SH-SY5Y (cell line): ENCODE data around the gene PAQR7.

Experiments used
- GATA2 ChIP-seq: IDR thresholded peaks from 2 replicates; pipeline ENCODE4 v1.6.1; 2011; ENCODE audit warnings: mild to moderate bottlenecking, low read depth, low read length
- GATA3 ChIP-seq: IDR thresholded peaks from 2 replicates; pipeline ENCODE4 v1.6.1; 2011; ENCODE audit warnings: low read depth, mild to moderate bottlenecking, low read length, moderate library complexity

Gene PAQR7

DNA sequence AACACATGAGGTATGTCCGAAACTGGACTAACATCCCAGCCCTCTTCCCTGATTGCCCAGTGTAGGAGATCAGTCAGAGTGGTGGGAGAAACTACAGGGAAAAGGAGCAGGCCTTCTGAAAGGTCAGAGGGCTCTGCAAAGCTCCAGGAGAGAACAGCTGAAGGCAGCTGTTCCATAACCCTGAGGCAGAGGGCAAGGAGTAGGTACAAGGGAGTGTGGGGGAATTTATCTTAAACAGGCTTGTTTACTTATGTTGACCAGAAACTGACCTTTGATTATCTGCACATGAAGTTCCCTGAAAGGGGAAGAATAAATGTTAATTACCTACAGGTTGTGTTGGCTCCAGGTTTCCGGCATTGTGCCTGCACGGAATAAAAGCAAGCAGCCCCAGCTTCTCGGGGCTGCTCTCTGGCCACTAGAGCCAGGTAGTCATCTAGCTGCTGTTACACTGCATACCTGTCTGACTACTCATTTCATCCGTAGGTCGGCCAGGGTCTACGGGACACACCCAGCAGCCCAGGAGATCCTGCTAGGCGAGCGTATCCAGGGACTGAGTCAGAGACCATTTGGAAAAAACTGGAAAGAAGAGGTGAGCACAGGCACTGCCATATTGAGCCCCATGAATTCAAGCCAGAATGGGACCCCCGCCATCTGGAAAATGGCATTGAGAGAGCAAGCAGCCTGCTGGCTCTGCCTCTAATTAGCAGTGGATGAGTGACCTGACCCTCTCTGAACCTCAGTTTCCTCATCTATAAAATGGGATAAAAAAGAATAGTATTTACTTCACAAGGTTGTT is 14.9 kb upstream of the PAQR7 start:
- TF ChIP-seq GATA2 (no peak), GATA3 (no peak)

DNA sequence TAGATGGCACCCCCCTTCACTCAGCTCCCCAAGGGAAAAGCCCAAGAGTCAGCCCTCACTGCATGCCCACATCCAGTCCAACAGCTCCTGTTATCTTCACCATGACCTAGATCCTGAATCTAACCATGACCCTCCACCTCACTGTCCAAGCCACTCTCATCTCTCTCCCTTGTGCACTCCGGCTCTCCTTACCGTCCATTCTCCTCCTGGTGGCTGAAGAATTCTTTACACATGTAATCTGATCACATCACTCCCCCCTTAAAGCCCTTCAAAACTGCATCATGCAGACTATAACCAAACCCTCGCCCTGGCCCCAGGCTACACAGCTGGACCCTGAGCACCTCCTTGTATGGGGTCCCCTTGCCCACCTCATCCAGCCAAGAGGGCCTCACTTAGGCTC is 14.0 kb upstream of the PAQR7 start:
- TF ChIP-seq GATA3 (no peak), GATA2 (no peak)

DNA sequence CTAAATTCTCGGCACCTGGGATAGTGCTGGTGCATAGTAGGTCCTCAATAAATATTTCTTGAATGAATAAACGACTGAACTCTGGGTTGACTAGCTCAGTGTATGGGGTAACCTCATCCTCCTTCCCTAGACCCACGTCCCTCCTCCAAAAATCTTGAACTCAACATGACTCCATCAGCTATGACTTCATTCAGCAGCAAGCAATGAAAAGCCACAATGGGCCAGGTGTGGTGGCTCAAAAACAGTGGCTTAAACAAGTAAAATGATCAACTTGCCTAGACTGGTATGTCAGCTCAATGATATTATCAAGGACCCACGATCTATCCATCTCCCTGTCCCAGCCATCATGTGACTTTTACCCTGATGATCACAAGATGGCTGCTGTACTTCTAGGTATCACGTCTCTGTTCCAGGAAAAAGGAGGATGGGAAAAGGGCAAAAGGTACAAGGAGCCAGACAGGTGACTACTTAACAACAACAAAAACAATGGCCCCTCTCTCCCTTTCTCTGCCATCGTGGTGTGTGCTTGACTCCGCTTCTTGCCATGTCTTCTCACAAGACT is 13.0 kb upstream of the PAQR7 start:
- TF ChIP-seq GATA3: no peak
- no peak for TF ChIP-seq GATA2

DNA sequence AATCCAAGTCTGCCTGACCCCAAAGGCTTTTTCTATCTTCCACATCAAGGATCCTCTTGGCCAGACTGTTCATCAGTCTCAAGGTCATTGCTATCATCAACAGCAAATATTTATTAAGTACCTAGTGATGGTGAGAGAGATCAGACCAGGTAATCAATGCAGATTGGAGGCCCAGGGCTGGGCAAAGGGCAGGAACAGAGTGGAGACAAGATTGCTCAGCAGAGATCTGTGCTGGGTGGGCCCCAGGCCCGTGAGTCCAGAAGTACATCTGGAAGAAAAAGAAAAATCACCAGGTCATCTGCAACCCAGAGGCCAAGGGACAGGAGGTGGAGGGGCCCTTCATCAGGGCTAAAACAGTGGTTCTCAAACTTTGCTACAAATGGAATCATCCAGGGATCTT is 10.1 kb upstream of the PAQR7 start:
- TF ChIP-seq GATA3: no peak
- TF ChIP-seq GATA2: no peak

DNA sequence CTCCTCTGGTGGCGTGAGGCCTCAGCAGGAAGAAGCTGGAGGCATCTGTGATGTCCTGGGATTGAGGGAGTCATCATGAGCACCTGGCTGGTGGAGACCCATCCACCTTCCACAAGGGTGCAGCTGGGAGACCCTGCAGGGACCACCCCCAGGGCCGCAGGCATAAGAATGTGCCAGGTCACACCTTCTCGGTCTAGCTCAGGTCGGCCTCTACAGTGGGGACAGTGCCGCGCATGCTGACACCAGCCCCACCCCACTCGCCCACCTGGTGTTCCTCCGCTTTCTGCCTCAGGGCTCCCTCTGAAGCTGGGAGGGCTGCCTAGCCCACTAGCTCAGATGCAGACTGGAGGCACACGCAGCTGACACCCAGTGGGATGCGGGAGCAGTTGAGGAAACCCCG is 5.8 kb upstream of the PAQR7 start:
- TF ChIP-seq GATA3: no peak
- TF ChIP-seq GATA2: no peak

DNA sequence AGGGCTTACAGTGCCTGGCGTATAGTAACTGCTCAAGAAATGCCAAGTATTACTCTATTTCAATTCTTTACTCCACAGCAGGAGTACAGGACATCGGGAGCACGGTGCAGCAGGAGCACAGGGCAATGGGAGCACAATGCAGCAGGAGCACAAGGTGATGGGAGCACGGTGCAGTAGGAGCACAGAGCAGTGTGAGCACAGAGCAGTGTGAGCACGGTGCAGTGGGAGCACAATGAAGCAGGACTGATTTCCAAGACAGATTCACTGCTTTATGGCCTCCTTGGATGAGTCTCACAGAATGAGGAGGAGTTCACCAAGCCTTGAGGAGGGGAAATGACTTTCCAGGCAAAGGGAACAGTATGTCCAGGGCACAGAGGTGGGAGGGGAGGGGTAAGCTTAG is 5.0 kb upstream of the PAQR7 start:
- TF ChIP-seq GATA2 (no peak), GATA3 (no peak)

DNA sequence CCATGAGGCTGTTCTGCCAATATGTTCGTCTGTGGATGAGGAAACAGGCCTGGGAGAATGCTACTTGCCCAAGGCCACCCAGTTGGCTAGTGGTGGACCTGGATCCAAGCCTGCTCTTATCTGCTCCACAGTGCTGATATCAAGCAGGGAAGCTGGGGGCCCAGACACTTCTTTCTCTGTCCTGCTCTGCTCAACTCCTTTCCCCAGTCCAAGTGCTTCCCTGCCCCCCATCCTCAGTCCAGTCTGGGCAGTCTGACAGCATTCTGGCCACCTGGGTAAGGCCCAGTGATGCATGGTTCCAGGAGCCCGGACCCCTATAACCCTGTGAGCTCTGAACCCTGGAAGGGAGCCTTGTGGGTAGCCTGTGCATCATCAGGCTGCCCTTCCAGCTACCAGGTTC is 4.2 kb upstream of the PAQR7 start:
- TF ChIP-seq GATA3: no peak
- TF ChIP-seq GATA2: no peak

DNA sequence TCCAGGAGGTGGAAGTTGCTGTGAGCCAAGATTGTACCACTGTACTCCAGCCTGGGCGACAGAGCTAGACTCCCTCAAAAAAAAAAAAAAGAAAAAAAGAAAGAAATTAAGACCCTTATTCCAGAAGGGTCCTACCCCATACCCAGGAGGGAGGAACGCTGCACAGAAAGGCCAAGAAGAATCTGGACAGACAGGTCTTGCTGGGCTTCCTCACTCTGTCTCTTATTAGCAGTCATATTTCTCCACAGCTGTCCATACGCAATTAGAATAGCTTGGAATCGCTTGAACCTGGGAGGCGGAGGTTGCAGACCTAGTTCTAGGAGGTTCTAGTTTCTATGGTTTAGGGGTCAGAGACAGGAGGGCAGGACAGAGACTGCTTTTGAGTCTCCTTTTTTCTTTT is 3.2 kb upstream of the PAQR7 start:
- TF ChIP-seq GATA2: no peak

DNA sequence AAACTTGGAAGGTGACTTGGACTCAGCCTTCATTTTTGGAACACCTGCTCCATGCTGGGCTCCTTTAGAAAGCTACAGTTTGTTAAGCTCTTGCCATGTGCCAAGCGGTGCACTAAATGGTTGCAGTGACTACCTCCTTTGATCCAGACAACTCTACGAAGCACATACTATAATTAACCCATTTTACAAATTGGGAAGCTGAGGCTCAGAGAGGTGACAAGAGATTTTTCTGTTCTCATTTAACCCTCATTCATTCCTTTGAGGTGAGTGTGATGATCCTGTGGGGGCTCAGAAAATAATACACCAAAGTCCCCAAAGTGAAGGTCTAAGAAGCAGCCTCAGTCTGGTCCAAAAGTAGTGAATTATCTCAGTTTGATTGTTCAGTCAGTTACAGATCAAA is 1.6 kb upstream of the PAQR7 start:
- TF ChIP-seq GATA2: no peak
- no peak for TF ChIP-seq GATA3

DNA sequence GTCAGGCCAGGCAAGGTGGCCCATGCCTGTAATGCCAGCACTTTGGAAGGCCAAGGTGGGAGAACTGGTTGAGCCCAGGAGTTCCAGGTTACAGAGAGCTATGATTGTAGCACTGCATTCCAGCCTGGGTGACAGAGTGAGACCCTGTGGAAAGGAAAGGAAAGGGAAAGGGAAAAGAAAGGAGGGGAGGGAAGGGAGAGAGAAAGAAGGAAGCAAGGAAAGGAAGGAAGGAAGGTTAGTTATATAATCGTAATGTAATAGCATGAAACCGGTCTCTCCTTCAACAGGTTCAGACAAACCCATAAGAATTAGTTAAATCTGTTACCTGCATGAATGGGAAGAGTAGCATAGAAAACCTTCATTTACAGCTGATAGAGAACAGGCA is 1.2 kb upstream of the PAQR7 start:
- no peak for TF ChIP-seq GATA2
- TF ChIP-seq GATA3: no peak

DNA sequence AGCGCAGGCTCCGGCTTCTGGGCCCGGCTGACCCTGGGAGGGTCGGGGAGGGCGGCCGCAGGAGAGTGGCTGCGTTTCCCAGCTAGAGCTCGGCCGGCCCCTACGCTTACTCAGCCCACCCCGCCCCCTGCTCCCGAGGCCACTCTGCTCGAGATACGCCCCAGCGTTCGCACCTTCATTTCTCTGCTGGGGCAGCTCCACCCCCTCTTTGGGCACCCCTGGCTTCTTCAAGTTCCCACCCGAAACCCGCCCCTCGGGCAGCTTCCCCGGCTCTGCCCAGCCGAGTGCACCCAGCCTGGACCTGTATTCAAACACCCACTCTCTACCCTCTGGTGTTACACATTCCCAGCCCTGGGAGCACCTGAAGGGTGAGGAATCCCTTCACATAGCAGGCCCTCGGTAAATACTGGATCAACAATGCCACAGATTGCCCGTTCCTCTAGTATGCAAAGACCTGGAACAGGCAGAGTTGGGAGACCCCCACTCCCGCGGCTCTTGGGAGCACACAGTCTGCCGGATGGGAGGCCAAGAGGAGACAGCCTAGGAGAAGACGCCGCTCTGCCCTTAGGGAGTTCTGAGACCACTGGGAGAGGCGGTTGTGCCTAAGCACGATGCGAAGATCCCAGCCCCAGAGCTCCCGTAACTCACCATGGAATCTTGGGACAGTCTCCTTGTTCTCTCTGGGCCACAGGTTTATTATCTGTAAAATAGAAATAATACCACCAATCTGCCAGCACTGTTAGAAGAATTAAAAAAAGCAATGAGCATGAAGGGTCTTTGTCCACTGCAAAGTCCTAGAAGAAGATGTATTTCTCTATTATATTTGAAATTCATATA is 566 bp upstream of the PAQR7 start:
- no peak for TF ChIP-seq GATA3
- no peak for TF ChIP-seq GATA2

DNA sequence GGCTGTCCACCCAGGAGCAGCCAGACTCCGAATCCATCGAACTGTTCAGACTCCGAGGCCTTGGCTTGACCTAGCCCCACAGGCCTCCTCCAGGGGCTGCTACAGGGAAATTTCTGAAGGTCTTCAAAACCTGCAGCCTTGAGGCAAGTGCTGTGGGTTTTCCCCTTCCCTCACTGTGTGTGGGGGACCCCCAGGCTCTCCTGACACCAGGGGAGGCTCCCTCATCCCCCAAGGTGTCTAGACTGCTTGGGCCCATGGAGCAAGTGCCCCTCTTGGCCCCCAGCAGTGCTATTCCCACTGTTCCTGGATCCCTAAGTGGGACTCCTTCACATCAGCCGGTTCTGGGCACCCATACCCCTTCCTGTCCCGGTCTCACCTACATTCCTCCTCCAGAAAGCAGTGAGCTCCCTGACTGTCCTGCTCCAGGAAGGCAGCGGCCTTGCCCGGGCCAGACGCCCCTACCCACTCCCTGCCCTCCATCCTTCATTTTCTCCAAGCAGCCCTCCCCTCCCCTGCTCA is 814 bp downstream of the PAQR7 start:
- no peak for TF ChIP-seq GATA2
- no peak for TF ChIP-seq GATA3

DNA sequence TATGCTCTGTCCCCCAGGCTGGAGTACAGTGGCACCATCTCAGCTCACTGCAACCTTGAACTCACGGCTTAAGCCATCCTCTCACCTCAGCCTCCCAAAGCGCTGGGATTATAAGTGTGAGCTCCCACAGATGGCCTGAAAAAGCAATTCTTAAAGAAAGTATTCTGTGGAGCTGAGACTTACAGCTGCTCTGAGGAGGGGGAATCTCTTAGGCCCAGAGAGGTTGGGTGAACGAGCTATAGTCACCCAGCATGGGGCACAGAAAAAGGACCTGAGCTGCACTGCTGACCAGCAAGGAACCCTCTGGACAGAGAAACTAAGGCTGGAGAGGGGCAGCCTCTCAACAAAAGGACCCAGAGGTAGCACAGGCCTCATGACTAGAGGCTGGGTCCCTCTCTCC is 1.3 kb downstream of the PAQR7 start:
- no peak for TF ChIP-seq GATA2
- TF ChIP-seq GATA3: no peak

DNA sequence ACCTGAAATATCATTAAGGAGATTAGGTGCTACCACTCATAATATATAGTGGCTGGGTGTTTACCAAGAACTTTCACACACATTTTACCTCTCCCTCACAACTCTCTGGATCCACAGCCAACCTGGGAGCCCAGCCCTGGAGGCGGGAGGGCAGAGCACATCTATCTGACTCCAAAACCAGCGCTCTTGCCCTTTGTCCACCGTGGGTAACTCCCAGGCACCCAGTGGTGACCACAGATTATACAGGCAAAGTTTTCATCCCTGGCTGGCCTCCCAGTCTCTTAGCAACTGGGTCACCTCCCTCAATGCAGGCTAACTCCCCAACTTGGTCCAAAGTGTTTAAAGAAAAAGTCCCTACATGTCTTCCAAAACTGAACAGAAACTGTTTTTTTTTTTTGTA is 2.4 kb downstream of the PAQR7 start:
- no peak for TF ChIP-seq GATA2
- no peak for TF ChIP-seq GATA3

DNA sequence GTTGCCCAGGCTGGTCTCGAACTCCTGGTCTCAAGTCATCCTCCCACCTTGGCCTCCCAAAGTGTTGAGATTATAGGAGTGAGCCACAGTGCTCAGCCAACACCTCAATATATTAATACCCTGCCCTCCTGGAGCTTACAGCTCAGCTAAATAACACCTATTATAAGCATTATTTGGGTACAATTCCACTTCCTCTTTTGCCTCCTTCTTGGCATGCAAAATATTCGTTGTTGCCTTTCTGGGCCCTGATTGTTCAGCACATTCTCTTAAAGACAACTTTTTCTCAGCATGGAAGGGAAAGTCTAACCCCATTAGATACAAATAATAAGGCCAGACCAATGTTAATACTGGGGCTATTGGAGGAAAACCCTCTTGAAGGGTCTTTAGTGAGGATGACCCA is 2.8 kb downstream of the PAQR7 start:
- no peak for TF ChIP-seq GATA3
